Esophagus squamous epithelium (tissue), 4 donors: ENCODE results near the gene MCC.

Experiments
- CTCF ChIP-seq, 6 experiments: fragments of 450-650 bp in 4 of 6; fragments of 200-600 bp in 2 of 6; sonication (generic) in 2 of 6; IDR thresholded peaks; one replicate each; pipeline ENCODE4 v1.5.1; 2016 to 2019; ENCODE audit warnings: antibody characterized with exemption in 6 of 6, mild to moderate bottlenecking in 4 of 6, moderate library complexity in 4 of 6
- POLR2A ChIP-seq, 4 donors: fragments of 450-650 bp; IDR thresholded peaks; one replicate each; pipeline ENCODE4 v1.6.1; 2017; ENCODE audit warnings: antibody characterized with exemption in 4 of 4, mild to moderate bottlenecking in 4 of 4, moderate library complexity in 3 of 4

DNA sequence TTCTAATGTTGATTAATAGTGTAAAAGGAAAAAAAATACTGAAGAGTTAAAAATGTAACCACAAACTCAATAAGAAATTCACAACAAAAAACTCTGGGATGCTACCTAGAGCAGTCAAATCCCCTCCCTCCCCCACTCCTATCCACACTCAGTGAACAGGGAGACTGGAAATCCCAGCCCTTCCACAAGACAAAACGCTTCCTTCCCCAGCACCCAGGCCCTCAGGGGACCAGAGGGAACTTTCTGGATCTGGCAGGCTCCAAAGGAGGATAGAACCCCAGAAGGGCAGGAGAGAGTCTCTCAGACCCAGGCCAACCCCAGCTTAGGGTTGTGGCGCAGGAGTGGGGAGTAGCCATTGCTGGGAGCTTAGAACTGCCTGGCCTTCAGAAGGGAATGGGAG lies 456.7 kb downstream of the MCC start:
- TF ChIP-seq CTCF (IDR thresholded peaks at IDR 0.05) (no peak), POLR2A (IDR thresholded peaks at IDR 0.05) (no peak)
